Ramos (cell line): ENCODE results near the gene ZNF641.
"Not testable (repeated sequence)": the region's sequence is repeated elsewhere in the genome, so short reads cannot be mapped to it uniquely, and the experiment has no call there.

Source experiments
- in situ Hi-C: fragments of 300-500 bp; cut with MboI; formaldehyde crosslinking; loops from one replicate; pipeline ENCODE4 v1.14.3; 2022; ENCODE audit warnings: low sequenced_read_pairs; ENCODE audit not compliant: unreplicated experiment

The ZNF641 gene

DNA sequence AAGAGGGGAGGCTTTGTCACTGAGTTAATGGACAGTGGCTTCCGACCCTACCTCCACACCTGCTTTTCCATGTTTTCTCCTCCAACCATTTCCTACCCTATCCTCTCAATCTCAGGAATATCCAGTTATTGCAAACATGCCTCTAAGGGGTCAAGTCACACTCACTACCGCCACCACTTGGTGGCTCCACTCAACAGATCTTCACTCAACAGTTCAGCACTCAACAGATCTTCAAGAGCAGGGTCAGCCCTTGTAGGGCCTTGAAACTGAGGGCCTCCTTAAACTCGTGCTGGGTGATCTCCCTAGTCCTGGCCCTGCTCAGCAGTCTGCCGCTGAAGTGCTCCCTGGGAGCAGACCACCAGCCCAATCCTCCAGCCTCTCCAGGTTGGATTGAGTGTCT, 14.2 kb downstream of the ZNF641 start:
- in situ Hi-C loops = no loop called here

GRCh38 chr12:48336061-48336460, 14.7 kb downstream of the ZNF641 start:
- in situ Hi-C loops = no loop called here

- in situ Hi-C loops = no loop called here
These were observed 15.9 kb downstream of the ZNF641 start for GRCh38 chr12:48334808-48335207.

DNA sequence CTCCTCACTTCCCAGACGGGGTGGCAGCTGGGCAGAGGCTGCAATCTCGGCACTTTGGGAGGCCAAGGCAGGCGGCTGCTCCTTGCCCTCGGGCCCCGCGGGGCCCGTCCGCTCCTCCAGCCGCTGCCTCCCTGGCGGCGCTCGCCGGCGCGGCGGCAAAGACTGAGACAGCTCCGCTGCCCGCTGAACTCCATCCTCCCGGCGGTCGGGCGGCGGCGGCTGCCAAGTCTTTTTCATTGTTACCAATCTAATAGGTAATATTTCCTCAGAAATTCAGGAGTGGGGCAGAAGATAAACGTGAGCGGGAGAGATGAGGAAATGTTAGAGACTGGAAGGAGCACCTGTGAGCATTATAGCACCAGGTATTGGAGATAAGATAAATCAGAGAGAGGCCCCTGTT, 17.0 kb downstream of the ZNF641 start:
- in situ Hi-C loops = not testable (repeated sequence)

GRCh38 chr12:48331399-48331798, 19.3 kb downstream of the ZNF641 start:
- in situ Hi-C loops = no loop called here

DNA sequence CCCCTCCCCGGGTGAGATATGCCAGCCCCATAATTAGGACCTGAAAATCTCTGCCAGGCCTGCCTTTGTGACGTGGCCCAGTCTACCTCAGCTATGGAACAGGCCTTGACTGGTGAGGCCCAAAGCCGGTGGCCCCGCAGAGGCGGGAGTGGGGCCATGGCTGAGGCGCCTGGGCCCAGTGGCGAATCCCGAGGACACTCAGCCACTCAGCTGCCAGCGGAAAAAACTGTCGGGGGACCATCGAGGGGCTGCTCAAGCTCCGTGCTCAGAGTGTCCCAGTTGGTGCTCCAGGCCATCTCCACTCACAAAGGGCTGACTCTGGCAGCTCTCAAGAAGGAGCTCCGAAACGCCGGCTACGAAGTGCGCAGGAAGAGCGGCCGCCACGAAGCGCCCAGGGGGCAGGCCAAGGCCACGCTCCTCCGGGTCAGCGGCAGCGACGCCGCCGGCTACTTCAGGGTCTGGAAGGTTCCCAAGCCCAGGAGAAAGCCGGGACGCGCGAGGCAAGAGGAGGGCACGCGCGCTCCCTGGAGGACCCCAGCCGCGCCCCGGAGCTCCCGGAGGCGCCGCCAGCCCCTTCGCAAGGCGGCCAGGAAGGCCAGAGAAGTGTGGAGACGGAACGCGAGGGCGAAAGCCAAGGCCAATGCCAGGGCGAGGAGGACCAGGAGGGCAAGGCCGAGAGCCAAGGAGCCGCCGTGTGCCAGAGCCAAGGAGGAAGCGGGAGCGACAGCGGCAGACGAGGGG, 21.4 kb downstream of the ZNF641 start:
- in situ Hi-C loops = no loop called here

DNA sequence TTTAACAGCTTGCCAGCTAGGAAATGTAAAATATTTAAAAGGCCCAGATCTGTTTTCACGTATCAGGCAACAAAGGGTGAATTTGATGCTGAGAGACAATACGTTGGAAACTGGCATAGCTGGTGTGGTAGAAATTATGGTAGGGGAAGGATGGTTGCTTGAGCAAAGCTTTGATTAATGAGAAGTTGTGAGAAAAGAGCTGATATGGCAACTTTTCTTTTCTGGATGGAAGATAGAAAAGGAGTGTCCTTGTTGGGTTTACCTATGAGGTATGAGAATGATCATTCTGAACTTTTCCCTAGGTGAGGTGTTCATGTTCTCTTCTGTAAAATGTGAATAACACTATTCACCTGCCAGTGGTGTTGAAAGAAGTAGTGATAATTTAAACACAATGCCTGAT, 34.2 kb downstream of the ZNF641 start:
- in situ Hi-C loops = no loop called here

DNA sequence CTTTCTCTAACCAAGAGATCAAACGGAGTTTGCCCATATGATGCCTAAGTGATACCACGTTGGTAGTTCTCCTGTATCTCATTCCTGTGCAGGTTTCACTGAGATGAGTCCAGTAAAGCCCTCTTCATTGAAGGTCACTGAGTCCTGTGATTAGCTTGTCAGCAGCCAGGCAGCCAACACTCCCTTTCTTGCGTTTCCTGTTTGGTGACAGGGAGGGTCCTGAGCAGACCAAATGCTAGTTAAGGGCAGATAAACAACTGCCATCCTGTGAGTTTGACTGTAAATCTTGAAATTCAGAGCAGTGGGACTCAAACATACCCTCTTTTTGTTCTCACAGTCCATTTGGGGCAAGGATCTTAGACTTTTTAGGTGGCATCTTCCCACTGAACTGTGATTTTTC, 39.4 kb downstream of the ZNF641 start:
- in situ Hi-C loops = no loop called here

GRCh38 chr12:48307269-48307668, 43.5 kb downstream of the ZNF641 start:
- in situ Hi-C loops = no loop called here

DNA sequence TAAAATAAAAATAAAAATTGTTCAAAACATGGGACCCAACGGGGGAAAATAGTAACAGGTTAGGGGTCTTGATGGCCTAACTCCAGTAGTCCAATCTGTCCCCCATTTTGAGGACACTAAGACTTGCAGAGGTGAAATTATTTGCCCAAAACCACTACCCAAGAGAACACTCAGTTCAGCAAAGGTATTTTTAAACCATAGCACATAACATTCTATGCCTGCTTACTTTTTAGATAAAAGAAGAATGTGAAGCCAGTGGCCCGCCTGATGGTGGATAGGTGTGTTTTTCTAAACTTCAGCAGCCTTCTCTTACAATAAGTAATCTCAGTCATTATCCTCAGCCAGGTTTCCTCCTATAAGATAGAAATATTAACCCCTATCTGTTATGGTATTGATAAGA, 45.5 kb downstream of the ZNF641 start:
- in situ Hi-C loops = no loop called here

DNA sequence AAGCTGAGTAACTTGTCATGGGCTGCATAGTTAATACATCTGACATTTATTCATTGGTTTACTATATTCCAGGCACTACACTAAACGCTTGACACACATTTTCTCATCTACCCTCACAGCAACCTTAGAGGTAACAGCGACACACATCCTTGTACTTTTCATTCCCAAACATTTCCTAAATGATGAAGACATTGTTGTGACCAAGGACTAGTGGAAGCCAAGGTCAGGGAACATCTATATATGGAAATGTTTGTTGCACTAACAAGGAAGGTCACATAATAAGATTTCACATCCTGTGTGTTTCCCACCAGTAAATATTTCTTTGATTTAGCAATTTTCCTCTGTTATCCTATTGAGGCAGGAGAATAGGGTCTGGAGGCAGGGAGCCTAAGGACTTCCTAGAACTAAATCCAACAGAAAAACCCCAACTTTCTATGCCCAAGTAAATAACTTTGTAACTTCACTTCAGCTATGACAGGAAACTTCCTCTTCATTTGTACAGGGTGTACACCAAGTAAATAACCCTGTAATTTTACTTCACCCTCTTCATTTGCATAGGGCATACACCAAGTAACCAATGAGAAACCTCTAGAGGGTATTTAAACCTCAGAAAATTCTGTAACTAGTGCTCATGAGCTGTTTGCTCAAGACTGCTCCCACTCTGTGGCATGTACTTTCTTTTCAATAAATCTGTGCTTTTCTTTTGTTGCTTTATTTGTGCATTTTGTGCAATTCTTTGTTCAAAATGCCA, 48.4 kb downstream of the ZNF641 start:
- in situ Hi-C loops = no loop called here

DNA sequence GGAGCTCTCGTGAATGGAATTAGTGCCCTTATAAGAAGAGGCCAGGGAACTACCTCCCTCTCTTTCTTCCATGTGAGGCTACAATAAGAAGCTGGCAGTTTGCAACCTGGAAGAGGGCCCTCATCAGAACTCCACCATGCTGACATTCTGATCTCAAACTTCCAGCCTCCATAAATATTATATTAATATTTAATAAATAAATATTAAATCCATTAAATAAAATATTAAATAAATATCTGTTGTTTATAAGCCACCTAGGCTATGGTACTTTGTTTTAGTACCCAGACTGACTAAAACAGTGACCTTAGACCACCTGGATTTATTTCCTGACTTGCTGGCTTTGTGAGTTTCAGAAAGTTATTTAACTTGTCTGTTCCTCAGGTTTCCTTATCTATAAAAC, 49.9 kb downstream of the ZNF641 start:
- in situ Hi-C loops = no loop called here

DNA sequence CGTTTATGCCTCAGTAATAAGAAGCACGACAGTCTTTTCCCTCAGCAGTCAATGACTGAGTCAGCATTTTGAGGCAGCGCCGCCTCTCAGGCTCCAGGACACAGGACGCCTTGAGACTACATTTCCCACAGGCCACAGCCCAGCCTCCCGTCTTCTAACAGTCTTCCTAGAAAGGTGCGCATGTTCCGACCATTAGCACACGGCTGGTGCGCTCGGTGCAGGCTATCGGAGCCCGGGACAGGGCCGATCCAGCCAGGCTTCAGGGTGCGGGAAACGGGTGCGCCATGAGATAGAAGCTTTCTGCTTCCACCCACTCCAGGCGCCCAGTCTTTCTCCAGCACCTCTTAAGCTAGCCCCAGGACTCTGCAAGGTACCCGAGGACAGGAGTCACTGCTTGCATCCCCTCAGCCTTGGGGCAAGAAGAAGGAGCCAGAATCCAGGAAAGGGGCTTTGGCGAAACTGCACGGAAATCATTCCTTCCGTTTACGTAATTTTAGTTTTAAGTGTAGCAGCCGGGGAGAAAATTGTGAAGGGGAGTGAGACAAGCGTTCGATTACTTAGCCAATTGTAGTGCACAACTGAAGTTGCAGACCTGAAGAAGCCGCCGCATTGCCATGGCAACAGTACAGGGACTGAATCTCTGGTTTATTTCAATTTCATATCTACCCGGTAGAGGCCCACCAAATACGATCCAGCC, 54.0 kb downstream of the ZNF641 start:
- in situ Hi-C loops = no loop called here

GRCh38 chr12:48292040-48292439, 58.7 kb downstream of the ZNF641 start:
- in situ Hi-C loops = no loop called here

GRCh38 chr12:48291511-48291910, 59.2 kb downstream of the ZNF641 start:
- in situ Hi-C loops = no loop called here

GRCh38 chr12:48288387-48289268, 62.1 kb downstream of the ZNF641 start:
- in situ Hi-C loops = no loop called here
